ENCODE results near the gene NRBF2. TPM values are rescaled to one million over a fixed set of nuclear protein-coding genes. Genes with fewer than 3 reads are reported as not detected.

The NRBF2 gene
- total RNA-seq, 1 experiment from 2014 or later, result 24.9 TPM

DNA sequence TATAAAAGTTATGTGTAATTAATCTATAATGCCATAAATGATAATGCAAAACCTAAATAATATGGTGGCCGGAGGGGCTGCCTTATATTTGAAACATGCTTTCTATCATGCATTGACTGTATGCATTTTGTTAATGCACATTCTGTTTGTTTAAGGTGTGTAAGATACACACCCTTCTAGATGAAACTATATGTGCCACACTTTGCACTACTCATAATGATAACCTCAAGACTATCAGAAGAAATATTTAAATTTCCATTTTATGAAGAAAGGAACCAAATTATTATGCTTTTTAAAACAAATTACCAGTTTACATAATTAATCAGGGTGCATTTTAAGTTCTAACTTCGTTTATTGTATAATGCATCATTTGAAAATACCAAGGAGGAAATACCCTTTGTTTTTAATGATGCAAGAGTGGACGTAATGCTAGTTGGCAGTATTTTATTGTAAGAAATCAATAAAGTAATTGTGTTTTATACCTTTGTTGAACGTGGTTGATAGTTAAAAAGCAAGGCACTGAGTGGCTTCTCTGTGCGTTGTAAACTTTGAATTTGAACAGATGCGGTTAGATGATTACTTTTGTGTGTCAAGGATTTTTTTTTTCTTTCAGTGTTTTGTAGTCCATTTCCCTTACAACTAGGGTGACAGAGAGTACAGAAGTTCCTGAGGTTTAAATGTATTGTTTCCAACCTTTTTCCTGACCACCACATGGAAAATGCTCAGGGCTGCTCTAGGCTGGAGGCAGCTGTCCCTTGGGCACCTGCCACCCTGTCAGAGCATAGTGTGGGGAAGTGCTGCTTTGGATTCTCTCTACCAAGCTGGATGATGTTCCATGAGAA, 21.6 kb downstream of the NRBF2 start:
- H3K9me3 Mint-ChIP-seq (ENCODE audit: low read depth, unreplicated experiment), result no peaks in the 10 kb centered on the region
- H3K4me1 Mint-ChIP-seq (ENCODE audit: low read depth, unreplicated experiment), result no peaks in the 10 kb centered on the region
- H3K27me3 Mint-ChIP-seq (ENCODE audit: unreplicated experiment), result no peaks in the 10 kb centered on the region
- CTCF ChIA-PET, result no interaction called here
- TF ChIP-seq, protein P1, sequence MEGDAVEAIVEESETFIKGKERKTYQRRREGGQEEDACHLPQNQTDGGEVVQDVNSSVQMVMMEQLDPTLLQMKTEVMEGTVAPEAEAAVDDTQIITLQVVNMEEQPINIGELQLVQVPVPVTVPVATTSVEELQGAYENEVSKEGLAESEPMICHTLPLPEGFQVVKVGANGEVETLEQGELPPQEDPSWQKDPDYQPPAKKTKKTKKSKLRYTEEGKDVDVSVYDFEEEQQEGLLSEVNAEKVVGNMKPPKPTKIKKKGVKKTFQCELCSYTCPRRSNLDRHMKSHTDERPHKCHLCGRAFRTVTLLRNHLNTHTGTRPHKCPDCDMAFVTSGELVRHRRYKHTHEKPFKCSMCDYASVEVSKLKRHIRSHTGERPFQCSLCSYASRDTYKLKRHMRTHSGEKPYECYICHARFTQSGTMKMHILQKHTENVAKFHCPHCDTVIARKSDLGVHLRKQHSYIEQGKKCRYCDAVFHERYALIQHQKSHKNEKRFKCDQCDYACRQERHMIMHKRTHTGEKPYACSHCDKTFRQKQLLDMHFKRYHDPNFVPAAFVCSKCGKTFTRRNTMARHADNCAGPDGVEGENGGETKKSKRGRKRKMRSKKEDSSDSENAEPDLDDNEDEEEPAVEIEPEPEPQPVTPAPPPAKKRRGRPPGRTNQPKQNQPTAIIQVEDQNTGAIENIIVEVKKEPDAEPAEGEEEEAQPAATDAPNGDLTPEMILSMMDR (IDR thresholded peaks at IDR 0.05; ENCODE audit: unreplicated experiment), result no peak
- no peak overlapping the region for H3K4me3 Mint-ChIP-seq (ENCODE audit: low read depth, unreplicated experiment)
- peaks cover 16% of the 10 kb centered on the region for H3K36me3 Mint-ChIP-seq (ENCODE audit: insufficient read depth, unreplicated experiment)
- BruUV-seq (replicated peaks), result TSS peak; percentile 32
- no peak for DNase-seq
- no peak overlapping the region for H3K27ac Mint-ChIP-seq (ENCODE audit: unreplicated experiment)
- intact Hi-C loops (cut with micrococcal nuclease; ENCODE audit: unreplicated experiment), result loop anchor here (5.0 to 10.0 kb wide), 5 partner anchors 150 to 890 kb away; partner anchors contain the start of genes EGR2 and RTKN2

DNA sequence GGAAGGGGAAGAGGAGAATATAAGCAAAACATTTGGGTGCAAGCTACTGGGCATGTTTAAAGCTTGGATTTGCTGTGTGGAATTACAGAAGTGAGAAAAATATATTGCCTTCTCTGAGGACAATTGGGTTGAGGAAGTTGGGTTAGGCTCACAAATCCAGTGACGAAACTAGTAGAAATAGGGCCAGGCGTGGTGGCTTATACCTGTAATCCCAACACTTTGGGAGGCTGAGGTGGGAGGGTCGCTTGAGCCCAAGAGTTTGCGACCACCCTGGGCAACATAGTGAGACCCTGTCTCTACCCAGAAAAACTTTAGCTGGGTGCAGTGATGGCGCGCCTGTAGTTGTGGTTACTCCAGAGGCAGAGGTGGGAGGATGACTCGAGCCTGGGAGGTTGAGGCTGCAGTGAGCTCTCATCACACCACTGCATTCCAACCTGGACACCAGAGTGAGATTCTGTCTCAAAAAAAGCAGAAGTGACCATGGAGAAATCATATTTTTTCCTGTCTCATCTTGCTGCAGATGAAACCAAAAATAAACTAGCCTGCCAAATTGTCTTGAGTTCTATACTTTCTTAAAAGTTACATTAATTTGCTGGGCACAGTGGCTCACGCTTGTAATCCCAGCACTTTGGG, 22.4 kb downstream of the NRBF2 start:
- CTCF ChIA-PET, result no interaction called here
- TF ChIP-seq, protein P1 (IDR thresholded peaks at IDR 0.05; ENCODE audit: unreplicated experiment), result no peak
- intact Hi-C loops (cut with micrococcal nuclease; ENCODE audit: unreplicated experiment), result loop anchor here (5.0 to 10.0 kb wide), 5 partner anchors 151 to 891 kb away; partner anchors contain the start of genes EGR2 and RTKN2
- no TSS peak for BruUV-seq (replicated peaks)
- Mint-ChIP-seq H3K4me3 (ENCODE audit: low read depth, unreplicated experiment) (no peak overlapping the region), H3K27me3 (ENCODE audit: unreplicated experiment) (no peaks in the 10 kb centered on the region), H3K27ac (ENCODE audit: unreplicated experiment) (no peak overlapping the region), H3K36me3 (ENCODE audit: insufficient read depth, unreplicated experiment) (peaks cover 16% of the 10 kb centered on the region), H3K4me1 (ENCODE audit: low read depth, unreplicated experiment) (no peaks in the 10 kb centered on the region), H3K9me3 (ENCODE audit: low read depth, unreplicated experiment) (no peaks in the 10 kb centered on the region)
- no peak for DNase-seq

DNA sequence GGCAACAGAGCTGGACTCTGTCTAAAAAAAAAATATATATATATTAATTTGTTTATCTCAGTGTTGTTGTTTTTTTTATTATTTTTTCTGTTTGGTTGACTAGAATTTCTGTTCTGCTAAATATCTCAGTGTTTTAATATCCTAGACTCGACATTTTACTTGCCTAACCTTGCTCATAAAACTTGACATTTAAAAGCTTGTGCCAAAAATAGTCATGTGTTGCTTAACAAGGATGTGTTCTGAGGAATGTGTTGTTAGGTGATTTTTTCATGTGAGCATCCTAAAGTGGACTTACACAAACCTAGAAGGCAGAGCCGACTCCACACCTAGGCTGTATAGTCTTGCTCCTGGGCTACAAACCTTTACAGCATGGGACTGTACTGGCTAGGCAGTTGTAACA, 23.1 kb downstream of the NRBF2 start:
- no peak for DNase-seq
- Mint-ChIP-seq H3K27me3 (ENCODE audit: unreplicated experiment) (no peaks in the 10 kb centered on the region), H3K9me3 (ENCODE audit: low read depth, unreplicated experiment) (no peaks in the 10 kb centered on the region), H3K36me3 (ENCODE audit: insufficient read depth, unreplicated experiment) (peaks cover 20% of the 10 kb centered on the region), H3K4me3 (ENCODE audit: low read depth, unreplicated experiment) (no peak overlapping the region), H3K4me1 (ENCODE audit: low read depth, unreplicated experiment) (no peaks in the 10 kb centered on the region), H3K27ac (ENCODE audit: unreplicated experiment) (no peak overlapping the region)
- TF ChIP-seq, protein P1 (IDR thresholded peaks at IDR 0.05; ENCODE audit: unreplicated experiment), result no peak
- intact Hi-C loops (cut with micrococcal nuclease; ENCODE audit: unreplicated experiment), result loop anchor here (5.0 to 10.0 kb wide), 5 partner anchors 151 to 891 kb away; partner anchors contain the start of genes EGR2 and RTKN2
- CTCF ChIA-PET, result interaction anchor here (0.7 kb wide), 1 partner anchor 212 kb away, joined by 4 read pairs; no protein-coding TSS in a partner anchor
- BruUV-seq (replicated peaks), result no TSS peak

- CTCF ChIA-PET, result interaction anchor here (0.5 to 2.1 kb wide), 17 partner anchors 9 to 1316 kb away, joined by 3 to 12 read pairs (median 3); partner anchors contain the start of gene NRBF2
- intact Hi-C loops (cut with micrococcal nuclease; ENCODE audit: unreplicated experiment), result loop anchor here (1.0 to 10.0 kb wide), 7 partner anchors 153 to 893 kb away; partner anchors contain the start of genes EGR2 and RTKN2
- TF ChIP-seq, protein P1 (IDR thresholded peaks at IDR 0.05; ENCODE audit: unreplicated experiment), result peak; percentile 82
- no peak overlapping the region for H3K27ac Mint-ChIP-seq (ENCODE audit: unreplicated experiment)
- H3K27me3 Mint-ChIP-seq (ENCODE audit: unreplicated experiment), result no peaks in the 10 kb centered on the region
- DNase-seq, result peak; percentile 59
- H3K9me3 Mint-ChIP-seq (ENCODE audit: low read depth, unreplicated experiment), result no peaks in the 10 kb centered on the region
- H3K4me3 Mint-ChIP-seq (ENCODE audit: low read depth, unreplicated experiment), result no peak overlapping the region
- no TSS peak for BruUV-seq (replicated peaks)
- peaks cover 25% of the 10 kb centered on the region for H3K36me3 Mint-ChIP-seq (ENCODE audit: insufficient read depth, unreplicated experiment)
- H3K4me1 Mint-ChIP-seq (ENCODE audit: low read depth, unreplicated experiment), result no peaks in the 10 kb centered on the region
Observed at GRCh38 chr10:63157845-63158624, 24.9 kb downstream of the NRBF2 start.

All from Calu3 (cell line).